HL-60 (cell line): ENCODE measurements around the gene SLC45A1.

Experiments used
- DNase-seq, 2 experiments: peaks; one replicate each; pipeline ENCODE4 v3.0.0-alpha.2; 2010 to 2020; ENCODE audit warnings: low read depth in 1 of 2, low spot score in 1 of 2
- H3K27ac ChIP-seq: fragments of 250-450 bp; sonication (Bioruptor Pico); replicated peaks from 2 replicates; pipeline ENCODE4 v1.5.1; 2020; ENCODE audit warnings: mild to moderate bottlenecking, moderate library complexity
- H3K27me3 ChIP-seq: fragments of 250-450 bp; sonication (Bioruptor Pico); 2 replicates; pipeline ENCODE4 v1.5.1; 2021; ENCODE audit warnings: mild to moderate bottlenecking, moderate library complexity; ENCODE audit not compliant: insufficient read depth, poor library complexity, severe bottlenecking
- H3K4me3 ChIP-seq: replicated peaks from 2 replicates; pipeline ENCODE4 v1.5.1; 2011; ENCODE audit warnings: mild to moderate bottlenecking, control low read depth, low read length; ENCODE audit not compliant: insufficient read depth
- GABPA ChIP-seq: IDR thresholded peaks from 2 replicates; pipeline ENCODE4 v1.6.1; 2012; ENCODE audit warnings: low read depth
- POLR2AphosphoS5 ChIP-seq: IDR thresholded peaks from 2 replicates; pipeline ENCODE4 v1.6.1; 2012; ENCODE audit warnings: low read depth
- SPI1 ChIP-seq: IDR thresholded peaks from 2 replicates; pipeline ENCODE4 v1.6.1; 2012; ENCODE audit warnings: low read depth, mild to moderate bottlenecking, borderline replicate concordance
- TF ChIP-seq, protein P1 (sequence below): IDR thresholded peaks from one replicate; pipeline ENCODE4 v1.5.1; 2011; ENCODE audit warnings: low read length, control low read depth, inconsistent platforms; ENCODE audit not compliant: insufficient read depth
- TF ChIP-seq, protein P2 (sequence below): IDR thresholded peaks from 2 replicates; pipeline ENCODE4 v1.6.1; 2012; ENCODE audit warnings: low read depth; ENCODE audit not compliant: insufficient replicate concordance

The SLC45A1 gene

DNA sequence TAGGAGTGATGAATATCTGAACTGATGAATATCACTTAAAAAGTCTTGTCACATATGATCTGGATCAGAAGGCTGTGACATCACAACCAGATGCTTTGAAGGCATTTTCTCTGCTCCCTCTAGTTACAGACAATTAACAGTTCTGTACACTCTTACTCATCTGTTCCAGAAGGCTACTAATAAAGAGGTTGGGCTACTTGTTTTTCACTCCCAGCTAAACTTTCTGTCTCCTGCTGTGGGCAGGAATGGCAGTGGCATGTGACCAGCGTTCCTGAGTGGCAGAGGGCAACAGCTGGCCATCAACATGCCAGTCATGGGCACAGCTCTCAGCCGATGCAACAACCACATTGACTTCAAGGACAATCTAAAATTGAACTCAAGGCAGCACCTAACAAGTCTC is 66.7 kb downstream of the SLC45A1 start:
- TF ChIP-seq SPI1 (no peak), POLR2AphosphoS5 (no peak), GABPA (no peak)
- TF ChIP-seq, protein P1, sequence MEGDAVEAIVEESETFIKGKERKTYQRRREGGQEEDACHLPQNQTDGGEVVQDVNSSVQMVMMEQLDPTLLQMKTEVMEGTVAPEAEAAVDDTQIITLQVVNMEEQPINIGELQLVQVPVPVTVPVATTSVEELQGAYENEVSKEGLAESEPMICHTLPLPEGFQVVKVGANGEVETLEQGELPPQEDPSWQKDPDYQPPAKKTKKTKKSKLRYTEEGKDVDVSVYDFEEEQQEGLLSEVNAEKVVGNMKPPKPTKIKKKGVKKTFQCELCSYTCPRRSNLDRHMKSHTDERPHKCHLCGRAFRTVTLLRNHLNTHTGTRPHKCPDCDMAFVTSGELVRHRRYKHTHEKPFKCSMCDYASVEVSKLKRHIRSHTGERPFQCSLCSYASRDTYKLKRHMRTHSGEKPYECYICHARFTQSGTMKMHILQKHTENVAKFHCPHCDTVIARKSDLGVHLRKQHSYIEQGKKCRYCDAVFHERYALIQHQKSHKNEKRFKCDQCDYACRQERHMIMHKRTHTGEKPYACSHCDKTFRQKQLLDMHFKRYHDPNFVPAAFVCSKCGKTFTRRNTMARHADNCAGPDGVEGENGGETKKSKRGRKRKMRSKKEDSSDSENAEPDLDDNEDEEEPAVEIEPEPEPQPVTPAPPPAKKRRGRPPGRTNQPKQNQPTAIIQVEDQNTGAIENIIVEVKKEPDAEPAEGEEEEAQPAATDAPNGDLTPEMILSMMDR, result no peak
- TF ChIP-seq, protein P2, sequence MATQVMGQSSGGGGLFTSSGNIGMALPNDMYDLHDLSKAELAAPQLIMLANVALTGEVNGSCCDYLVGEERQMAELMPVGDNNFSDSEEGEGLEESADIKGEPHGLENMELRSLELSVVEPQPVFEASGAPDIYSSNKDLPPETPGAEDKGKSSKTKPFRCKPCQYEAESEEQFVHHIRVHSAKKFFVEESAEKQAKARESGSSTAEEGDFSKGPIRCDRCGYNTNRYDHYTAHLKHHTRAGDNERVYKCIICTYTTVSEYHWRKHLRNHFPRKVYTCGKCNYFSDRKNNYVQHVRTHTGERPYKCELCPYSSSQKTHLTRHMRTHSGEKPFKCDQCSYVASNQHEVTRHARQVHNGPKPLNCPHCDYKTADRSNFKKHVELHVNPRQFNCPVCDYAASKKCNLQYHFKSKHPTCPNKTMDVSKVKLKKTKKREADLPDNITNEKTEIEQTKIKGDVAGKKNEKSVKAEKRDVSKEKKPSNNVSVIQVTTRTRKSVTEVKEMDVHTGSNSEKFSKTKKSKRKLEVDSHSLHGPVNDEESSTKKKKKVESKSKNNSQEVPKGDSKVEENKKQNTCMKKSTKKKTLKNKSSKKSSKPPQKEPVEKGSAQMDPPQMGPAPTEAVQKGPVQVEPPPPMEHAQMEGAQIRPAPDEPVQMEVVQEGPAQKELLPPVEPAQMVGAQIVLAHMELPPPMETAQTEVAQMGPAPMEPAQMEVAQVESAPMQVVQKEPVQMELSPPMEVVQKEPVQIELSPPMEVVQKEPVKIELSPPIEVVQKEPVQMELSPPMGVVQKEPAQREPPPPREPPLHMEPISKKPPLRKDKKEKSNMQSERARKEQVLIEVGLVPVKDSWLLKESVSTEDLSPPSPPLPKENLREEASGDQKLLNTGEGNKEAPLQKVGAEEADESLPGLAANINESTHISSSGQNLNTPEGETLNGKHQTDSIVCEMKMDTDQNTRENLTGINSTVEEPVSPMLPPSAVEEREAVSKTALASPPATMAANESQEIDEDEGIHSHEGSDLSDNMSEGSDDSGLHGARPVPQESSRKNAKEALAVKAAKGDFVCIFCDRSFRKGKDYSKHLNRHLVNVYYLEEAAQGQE, result no peak
- DNase-seq, result no peak
- H3K27me3 ChIP-seq, result no peaks in the 10 kb centered on the region
- H3K4me3 ChIP-seq, result no peak overlapping the region
- peak overlapping the region; percentile 72 for H3K27ac ChIP-seq

DNA sequence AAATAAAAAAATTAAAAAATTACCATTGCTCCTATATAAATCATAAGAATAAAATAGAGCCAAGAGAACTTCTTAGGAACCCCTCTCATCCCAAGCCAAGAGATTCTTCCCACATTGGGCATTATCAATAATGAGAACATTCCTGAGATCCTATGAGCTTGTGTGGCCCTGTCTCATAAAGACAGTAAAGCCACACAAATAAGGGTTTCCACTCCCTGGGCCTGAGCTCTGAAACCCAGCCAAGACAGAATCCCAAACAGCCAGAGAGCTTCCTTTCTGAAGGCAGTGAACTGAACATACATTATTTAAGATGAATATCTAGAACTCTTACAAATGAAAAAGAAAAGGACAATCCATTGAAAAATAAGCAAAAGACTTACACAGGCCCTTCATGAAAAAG is 68.3 kb downstream of the SLC45A1 start:
- Histone ChIP-seq H3K4me3 (no peak overlapping the region), H3K27ac (peak overlapping the region; percentile 14), H3K27me3 (no peaks in the 10 kb centered on the region)
- TF ChIP-seq SPI1, result no peak
- TF ChIP-seq, protein P2, result no peak
- TF ChIP-seq, protein P1, result no peak
- TF ChIP-seq GABPA, result no peak
- DNase-seq, result no peak

DNA sequence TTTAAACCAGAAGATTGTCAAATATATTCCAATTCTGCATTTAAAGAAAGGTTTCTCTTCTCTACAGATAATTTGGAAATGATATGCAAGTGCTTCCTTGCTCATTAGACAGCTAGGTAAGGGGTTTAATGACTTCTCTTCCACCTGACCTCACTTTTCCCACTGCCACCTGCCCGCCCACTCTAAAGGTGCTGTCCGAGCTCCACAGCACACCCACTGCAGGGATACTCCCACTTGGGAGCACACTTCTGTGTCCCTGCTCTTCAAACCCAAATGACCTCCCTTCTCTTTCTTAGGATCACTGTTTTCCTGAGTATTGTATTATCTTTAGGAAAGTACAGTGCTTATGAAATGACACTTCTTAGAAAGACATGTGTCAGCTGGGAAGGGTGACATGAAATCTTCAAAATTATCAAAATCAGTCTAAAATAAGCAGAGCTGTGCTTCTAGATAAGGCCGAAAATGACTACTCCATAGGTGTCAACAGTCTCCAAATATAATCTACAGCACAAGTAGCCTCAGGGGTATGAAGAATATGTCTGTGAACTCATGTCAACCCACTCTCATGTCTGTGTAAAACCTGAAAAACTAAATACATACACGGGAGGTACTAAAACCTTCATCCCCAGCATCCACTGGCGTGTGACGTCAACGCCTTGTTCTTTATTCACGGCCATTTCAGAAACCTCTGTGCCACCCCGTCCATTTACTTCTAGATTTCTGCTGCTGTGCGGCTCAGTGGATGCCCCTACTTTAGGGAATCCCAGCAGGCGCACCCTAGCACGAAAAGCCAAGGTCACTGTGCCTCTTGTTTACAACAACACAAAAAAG is 71.0 kb downstream of the SLC45A1 start:
- TF ChIP-seq, protein P1, result no peak
- TF ChIP-seq SPI1, result no peak
- TF ChIP-seq GABPA, result no peak
- no peak for TF ChIP-seq POLR2AphosphoS5
- TF ChIP-seq, protein P2, result no peak
- Histone ChIP-seq H3K4me3 (no peak overlapping the region), H3K27ac (peak overlapping the region; percentile 47), H3K27me3 (no peaks in the 10 kb centered on the region)
- no peak for DNase-seq
